ENCODE measurements around the gene PRR12. TPM values are rescaled to one million over a fixed set of nuclear protein-coding genes. Genes with fewer than 3 reads are reported as not detected.

The PRR12 gene
- total RNA-seq, 1 donor from 2014 or later = 15.9 TPM

GRCh38 chr19:49639401-49640112, 48.6 kb downstream of the PRR12 start:
- DNase-seq (ENCODE audit: low spot score) = no peak
- intact Hi-C loops (cut with DNase I) = loop anchor here (2.0 kb wide), 2 partner anchors 37 to 49 kb away; partner anchors contain the start of genes PRMT1 and PRR12

GRCh38 chr19:49640113-49640898, 49.3 kb downstream of the PRR12 start, which contains the start of gene RRAS:
RRAS (minus strand) TSS chr19:49640143; CDS start chr19:49640098, 45 bp downstream.
- intact Hi-C loops (cut with DNase I) = loop anchor here (2.0 kb wide), 2 partner anchors 36 to 50 kb away; partner anchors contain the start of genes PRMT1 and PRR12
- DNase-seq (ENCODE audit: low spot score) = peak; percentile 100

- peak; percentile 99 for DNase-seq (ENCODE audit: low spot score)
- intact Hi-C loops (cut with DNase I) = loop anchor here (2.0 kb wide), 3 partner anchors 23 to 51 kb away; partner anchors contain the start of genes BCL2L12, IRF3, PRMT1 and PRR12
These were observed 50.9 kb downstream of the PRR12 start, which contains the start of gene SCAF1 for GRCh38 chr19:49641688-49642491. SCAF1 (plus strand) TSS chr19:49642209; CDS start chr19:49645027, 2,818 bp downstream.

GRCh38 chr19:49642492-49643035, 51.6 kb downstream of the PRR12 start:
- intact Hi-C loops (cut with DNase I) = loop anchor here (2.0 kb wide), 1 partner anchor 22 kb away; the partner anchor contains the start of genes BCL2L12 and IRF3
- DNase-seq (ENCODE audit: low spot score) = no peak

GRCh38 chr19:49643466-49643865, 52.5 kb downstream of the PRR12 start:
- intact Hi-C loops (cut with DNase I) = loop anchor here (2.0 kb wide), 1 partner anchor 21 kb away; the partner anchor contains the start of genes BCL2L12 and IRF3
- no peak for DNase-seq (ENCODE audit: low spot score)

- no peak for DNase-seq (ENCODE audit: low spot score)
- intact Hi-C loops (cut with DNase I) = no loop called here
These were observed 54.6 kb downstream of the PRR12 start for GRCh38 chr19:49645592-49645991.

- intact Hi-C loops (cut with DNase I) = no loop called here
- no peak for DNase-seq (ENCODE audit: low spot score)
These were observed 55.0 kb downstream of the PRR12 start for GRCh38 chr19:49645995-49646394.

GRCh38 chr19:49646586-49646985, 55.6 kb downstream of the PRR12 start:
- intact Hi-C loops (cut with DNase I) = no loop called here
- no peak for DNase-seq (ENCODE audit: low spot score)

GRCh38 chr19:49651029-49651819, 60.2 kb downstream of the PRR12 start:
- intact Hi-C loops (cut with DNase I) = no loop called here
- no peak for DNase-seq (ENCODE audit: low spot score)

- DNase-seq (ENCODE audit: low spot score) = no peak
- intact Hi-C loops (cut with DNase I) = no loop called here
These were observed 61.0 kb downstream of the PRR12 start for GRCh38 chr19:49651820-49652550.

- intact Hi-C loops (cut with DNase I) = no loop called here
- DNase-seq (ENCODE audit: low spot score) = no peak
These were observed 61.8 kb downstream of the PRR12 start for GRCh38 chr19:49652551-49653465.

GRCh38 chr19:49653466-49653806, 62.5 kb downstream of the PRR12 start:
- DNase-seq (ENCODE audit: low spot score) = no peak
- intact Hi-C loops (cut with DNase I) = no loop called here

- intact Hi-C loops (cut with DNase I) = no loop called here
These were observed 63.6 kb downstream of the PRR12 start for GRCh38 chr19:49654581-49654980.

GRCh38 chr19:49655570-49656455, 64.8 kb downstream of the PRR12 start:
- intact Hi-C loops (cut with DNase I) = no loop called here
- no peak for DNase-seq (ENCODE audit: low spot score)

More at GRCh38 chr19:49654581-49654980, 63.6 kb downstream of the PRR12 start:
- DNase-seq (ENCODE audit: low spot score) = no peak

- DNase-seq (ENCODE audit: low spot score) = no peak
- intact Hi-C loops (cut with DNase I) = no loop called here
These were observed 65.6 kb downstream of the PRR12 start for GRCh38 chr19:49656456-49657109.
